Sigmoid colon (tissue), 7 donors: ENCODE results near the gene MAP3K3. TPM values are rescaled to one million over a fixed set of nuclear protein-coding genes. Genes with fewer than 3 reads are reported as not detected.

Source experiments
- DNase-seq: peaks from one replicate; pipeline ENCODE4 v3.0.0-alpha.2; 2019
- H3K27ac ChIP-seq, 4 donors: fragments of 200-600 bp; sonication (generic); one replicate each; pipeline ENCODE4 v1.5.1; 2016 to 2019; ENCODE audit warnings: mild to moderate bottlenecking in 1 of 4
- H3K27me3 ChIP-seq, 3 donors: fragments of 200-600 bp; sonication (generic); one replicate each; pipeline ENCODE4 v1.5.1; 2019; ENCODE audit warnings: mild to moderate bottlenecking in 1 of 3
- H3K36me3 ChIP-seq, 4 donors: fragments of 200-600 bp; sonication (generic); one replicate each; pipeline ENCODE4 v1.5.1; 2016 to 2019
- H3K4me1 ChIP-seq, 4 donors: fragments of 200-600 bp; sonication (generic); one replicate each; pipeline ENCODE4 v1.5.1; 2017 to 2019
- H3K4me3 ChIP-seq, 4 donors: fragments of 200-600 bp; sonication (generic); one replicate each; pipeline ENCODE4 v1.5.1; 2017 to 2019; ENCODE audit warnings: mild to moderate bottlenecking in 2 of 4, moderate library complexity in 1 of 4
- H3K9me3 ChIP-seq, 4 donors: fragments of 200-600 bp in 3 of 4; sonication (generic) in 3 of 4; one replicate each; pipeline versions ENCODE4 v1.5.1 to v1.6.1; 2013 to 2019
- CTCF ChIP-seq, 4 experiments: fragments of 450-650 bp in 3 of 4; fragments of 200-600 bp in 1 of 4; IDR thresholded peaks; one replicate each; pipeline ENCODE4 v1.5.1; 2016 to 2019; ENCODE audit warnings: antibody characterized with exemption in 4 of 4, mild to moderate bottlenecking in 3 of 4, moderate library complexity in 2 of 4
- EP300 ChIP-seq, 4 donors: sonication (generic); formaldehyde crosslinking; IDR thresholded peaks; one replicate each; pipeline ENCODE4 v1.6.1; 2017; ENCODE audit warnings: antibody characterized with exemption in 4 of 4
- POLR2A ChIP-seq, 2 donors: fragments of 450-650 bp; IDR thresholded peaks; one replicate each; pipeline ENCODE4 v1.6.1; 2016; ENCODE audit warnings: antibody characterized with exemption in 2 of 2, mild to moderate bottlenecking in 2 of 2, moderate library complexity in 2 of 2
- POLR2AphosphoS5 ChIP-seq, 4 donors: sonication (generic); formaldehyde crosslinking; IDR thresholded peaks; one replicate each; pipeline ENCODE4 v1.6.1; 2017; ENCODE audit warnings: antibody characterized with exemption in 4 of 4
- whole genome bisulfite sequencing, 2 donors: extraction: QIAGEN DNeasy Blood & Tissue Kit; methylation state at CpG; one replicate each; pipeline ENCODE4 v1.1.7; 2013; 5-methylcytosine and 5-hydroxymethylcytosine counted together
- intact Hi-C: fragments of 100-400 bp; cut with DNase I; formaldehyde crosslinking; loops from one replicate; pipeline ENCODE4 v1.15.1; 2023
- polyA plus RNA-seq, 3 donors: library from polyadenylated mRNA; stranded (reverse); fragments of 200-250 nt; gene quantifications; one replicate each; pipeline ENCODE4 v1.2.3, GENCODE V29; 2013
- total RNA-seq, 4 donors: library from RNA; depleted of rRNA; stranded (reverse); fragments of >200 nt; gene quantifications; one replicate each; pipeline ENCODE4 v1.1.0, GENCODE V29; 2016
- donor health status: healthy with polysubstance abuse.
- donor health status: Bipolar disorder and iron deficiency.
- donor health status: healthy.

Gene MAP3K3
- total and polyA plus RNA-seq, 7 donors: 4.4 to 68.7 (median 51.5) TPM

DNA sequence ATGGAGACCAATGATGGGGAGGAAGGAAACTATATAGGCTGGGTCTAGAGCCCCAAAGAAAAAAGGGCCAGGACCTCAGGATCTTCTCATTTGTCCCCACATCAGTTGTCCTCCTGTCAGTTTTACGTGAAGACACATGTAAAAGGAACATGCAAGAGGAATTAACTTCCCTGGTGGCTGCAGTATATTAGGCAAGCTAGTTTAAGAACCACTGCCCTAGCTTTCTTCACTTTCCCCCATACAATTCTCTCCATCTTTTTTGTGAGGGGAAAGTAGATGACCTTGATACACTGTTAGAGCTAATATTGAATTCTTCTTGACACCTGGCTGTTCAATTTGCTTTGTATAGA lies 2.3 kb downstream of the MAP3K3 start:
- Histone ChIP-seq H3K27me3 (no peaks in the 10 kb centered on the region), H3K9me3 (no peaks in the 10 kb centered on the region), H3K27ac (peak overlapping the region in 3 of 4 donors; percentile 28 to 91 (median 87)), H3K4me3 (peak overlapping the region in 2 of 4 donors; percentile 79 to 90), H3K4me1 (peaks cover 0 to 56% (median 53%) of the 10 kb centered on the region in 4 donors), H3K36me3 (peaks cover 0 to 6% (median 0%) of the 10 kb centered on the region in 4 donors)
- DNase-seq: no peak
- intact Hi-C loops: loop anchor here (5.0 kb wide), 2 partner anchors 73 to 203 kb away; partner anchors contain the start of genes FTSJ3 and PSMC5
- TF ChIP-seq POLR2AphosphoS5 (IDR thresholded peaks at IDR 0.05): no peak
- TF ChIP-seq POLR2A (IDR thresholded peaks at IDR 0.05): no peak
- 86 to 90% methylated on average over 1 of the region's 1 CpG for WGBS, 2 donors

DNA sequence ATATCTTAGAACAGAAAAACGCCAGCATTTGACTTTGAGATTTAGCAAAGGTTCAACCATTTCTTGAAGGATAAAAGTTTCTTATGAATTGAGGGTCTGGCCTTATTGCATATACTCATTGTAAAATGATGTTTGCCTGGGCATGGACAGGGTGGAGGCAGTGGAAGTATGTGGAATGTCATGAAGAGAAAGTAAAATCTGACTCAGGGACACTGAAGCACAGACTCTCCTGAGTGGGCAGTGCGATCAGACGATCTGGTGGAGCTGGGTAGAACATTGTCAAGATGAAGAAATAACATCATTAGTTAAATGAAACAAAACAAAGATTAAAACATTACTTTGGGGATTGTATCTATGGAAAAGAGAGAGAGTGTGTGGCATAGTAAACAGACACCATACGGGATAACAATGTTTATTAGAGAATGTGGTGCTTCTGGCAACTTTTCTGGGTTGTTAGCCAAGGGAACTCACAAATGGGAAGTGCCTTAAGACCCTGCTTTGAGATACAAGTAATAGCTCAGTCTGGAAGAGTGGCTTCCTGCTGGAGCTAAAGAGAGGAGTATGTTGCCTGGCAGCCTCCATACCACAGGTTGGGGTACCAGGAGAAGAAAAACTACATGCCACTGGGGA lies 4.4 kb downstream of the MAP3K3 start:
- intact Hi-C loops: no loop called here
- Histone ChIP-seq H3K4me3 (no peak overlapping the region), H3K9me3 (no peaks in the 10 kb centered on the region), H3K27ac (peak overlapping the region; percentile 10 to 49 (median 25)), H3K36me3 (peaks cover 0 to 7% (median 0%) of the 10 kb centered on the region in 4 donors), H3K4me1 (peaks cover 0 to 66% (median 57%) of the 10 kb centered on the region in 4 donors), H3K27me3 (no peaks in the 10 kb centered on the region)
- TF ChIP-seq CTCF (IDR thresholded peaks at IDR 0.05): no peak
- no peak for TF ChIP-seq POLR2AphosphoS5 (IDR thresholded peaks at IDR 0.05)
- TF ChIP-seq POLR2A (IDR thresholded peaks at IDR 0.05): no peak
- no peak for TF ChIP-seq EP300 (IDR thresholded peaks at IDR 0.05)
- DNase-seq: no peak
- WGBS, 2 donors: 68 to 72% methylated on average over 4 of the region's 4 CpGs

GRCh38 chr17:63629627-63630026 lies 7.4 kb downstream of the MAP3K3 start:
- Histone ChIP-seq H3K27me3 (no peaks in the 10 kb centered on the region), H3K36me3 (peaks cover 0 to 29% (median under 1%) of the 10 kb centered on the region in 4 donors), H3K9me3 (no peaks in the 10 kb centered on the region), H3K4me3 (no peak overlapping the region), H3K27ac (no peak overlapping the region), H3K4me1 (peaks cover 0 to 66% (median 59%) of the 10 kb centered on the region in 4 donors)
- 88 to 92% methylated on average over 1 of the region's 1 CpG for WGBS, 2 donors
- DNase-seq: no peak
- TF ChIP-seq CTCF (IDR thresholded peaks at IDR 0.05) (no peak), EP300 (IDR thresholded peaks at IDR 0.05) (no peak), POLR2AphosphoS5 (IDR thresholded peaks at IDR 0.05) (no peak), POLR2A (IDR thresholded peaks at IDR 0.05) (no peak)
- intact Hi-C loops: no loop called here

GRCh38 chr17:63631062-63631461 lies 8.8 kb downstream of the MAP3K3 start:
- WGBS, 2 donors: 88 to 93% methylated on average over 3 of the region's 3 CpGs
- Histone ChIP-seq H3K27ac (no peak overlapping the region), H3K4me1 (peaks cover 0 to 66% (median 59%) of the 10 kb centered on the region in 4 donors), H3K27me3 (no peaks in the 10 kb centered on the region), H3K36me3 (peaks cover 0 to 37% (median 6%) of the 10 kb centered on the region in 4 donors), H3K4me3 (no peak overlapping the region), H3K9me3 (no peaks in the 10 kb centered on the region)
- intact Hi-C loops: no loop called here
- no peak for DNase-seq
- TF ChIP-seq POLR2A (IDR thresholded peaks at IDR 0.05): no peak
- TF ChIP-seq EP300 (IDR thresholded peaks at IDR 0.05): no peak
- TF ChIP-seq POLR2AphosphoS5 (IDR thresholded peaks at IDR 0.05): no peak
- no peak for TF ChIP-seq CTCF (IDR thresholded peaks at IDR 0.05)

GRCh38 chr17:63631626-63632025 lies 9.4 kb downstream of the MAP3K3 start:
- Histone ChIP-seq H3K36me3 (peaks cover 4 to 42% (median 10%) of the 10 kb centered on the region in 4 donors), H3K4me1 (peaks cover 0 to 66% (median 59%) of the 10 kb centered on the region in 4 donors), H3K27me3 (no peaks in the 10 kb centered on the region), H3K9me3 (no peaks in the 10 kb centered on the region), H3K4me3 (no peak overlapping the region), H3K27ac (no peak overlapping the region)
- no peak for DNase-seq
- 68 to 78% methylated on average over 1 of the region's 1 CpG for WGBS, 2 donors
- intact Hi-C loops: no loop called here
- no peak for TF ChIP-seq CTCF (IDR thresholded peaks at IDR 0.05)
- TF ChIP-seq POLR2AphosphoS5 (IDR thresholded peaks at IDR 0.05): no peak
- TF ChIP-seq POLR2A (IDR thresholded peaks at IDR 0.05): no peak
- no peak for TF ChIP-seq EP300 (IDR thresholded peaks at IDR 0.05)
